ENCODE measurements around the gene ITPR3. TPM values are rescaled to one million over a fixed set of nuclear protein-coding genes. Genes with fewer than 3 reads are reported as not detected.

The ITPR3 gene
- total RNA-seq, 2 donors from 2014 or later: 21.8 to 99.1 TPM

DNA sequence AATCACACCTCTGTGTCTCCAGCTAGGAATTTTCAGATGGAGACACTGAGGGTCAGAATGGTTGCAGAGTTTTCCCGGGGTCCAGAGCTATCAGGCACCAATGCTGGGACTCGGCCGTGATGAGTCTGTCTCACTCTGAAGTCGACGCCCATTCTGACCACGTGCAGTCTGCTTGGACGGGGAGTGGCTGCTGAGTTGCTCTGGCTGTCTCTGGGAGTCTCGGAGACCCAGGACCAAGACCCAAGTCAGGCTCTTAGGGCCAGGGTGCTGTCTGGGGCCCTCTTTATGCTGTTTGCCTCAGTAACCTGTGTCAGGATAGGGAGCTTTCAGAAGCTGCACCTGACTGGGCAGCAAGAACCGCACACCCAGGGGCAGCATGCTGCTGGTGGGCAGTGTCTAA, 121.0 kb downstream of the ITPR3 start:
- Histone ChIP-seq H3K9me3 (no peaks in the 10 kb centered on the region), H3K4me1 (replicated peaks) (peaks cover 26% of the 10 kb centered on the region), H3K4me3 (no peak overlapping the region), H3K36me3 (no peaks in the 10 kb centered on the region), H3K27me3 (replicated peaks; ENCODE audit: insufficient read depth) (no peaks in the 10 kb centered on the region), H3K27ac (no peak overlapping the region)
- TF ChIP-seq POLR2A (IDR thresholded peaks at IDR 0.05): no peak
- TF ChIP-seq, protein P1, sequence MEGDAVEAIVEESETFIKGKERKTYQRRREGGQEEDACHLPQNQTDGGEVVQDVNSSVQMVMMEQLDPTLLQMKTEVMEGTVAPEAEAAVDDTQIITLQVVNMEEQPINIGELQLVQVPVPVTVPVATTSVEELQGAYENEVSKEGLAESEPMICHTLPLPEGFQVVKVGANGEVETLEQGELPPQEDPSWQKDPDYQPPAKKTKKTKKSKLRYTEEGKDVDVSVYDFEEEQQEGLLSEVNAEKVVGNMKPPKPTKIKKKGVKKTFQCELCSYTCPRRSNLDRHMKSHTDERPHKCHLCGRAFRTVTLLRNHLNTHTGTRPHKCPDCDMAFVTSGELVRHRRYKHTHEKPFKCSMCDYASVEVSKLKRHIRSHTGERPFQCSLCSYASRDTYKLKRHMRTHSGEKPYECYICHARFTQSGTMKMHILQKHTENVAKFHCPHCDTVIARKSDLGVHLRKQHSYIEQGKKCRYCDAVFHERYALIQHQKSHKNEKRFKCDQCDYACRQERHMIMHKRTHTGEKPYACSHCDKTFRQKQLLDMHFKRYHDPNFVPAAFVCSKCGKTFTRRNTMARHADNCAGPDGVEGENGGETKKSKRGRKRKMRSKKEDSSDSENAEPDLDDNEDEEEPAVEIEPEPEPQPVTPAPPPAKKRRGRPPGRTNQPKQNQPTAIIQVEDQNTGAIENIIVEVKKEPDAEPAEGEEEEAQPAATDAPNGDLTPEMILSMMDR (IDR thresholded peaks at IDR 0.05): no peak
- TF ChIP-seq POLR2AphosphoS5 (IDR thresholded peaks at IDR 0.05): no peak
- 72% methylated on average over 9 of the region's 9 CpGs for WGBS
- no peak for DNase-seq (ENCODE audit: low spot score)
- intact Hi-C loops (cut with DNase I): loop anchor here (5.0 kb wide), 1 partner anchor 410 kb away; no protein-coding TSS in a partner anchor

DNA sequence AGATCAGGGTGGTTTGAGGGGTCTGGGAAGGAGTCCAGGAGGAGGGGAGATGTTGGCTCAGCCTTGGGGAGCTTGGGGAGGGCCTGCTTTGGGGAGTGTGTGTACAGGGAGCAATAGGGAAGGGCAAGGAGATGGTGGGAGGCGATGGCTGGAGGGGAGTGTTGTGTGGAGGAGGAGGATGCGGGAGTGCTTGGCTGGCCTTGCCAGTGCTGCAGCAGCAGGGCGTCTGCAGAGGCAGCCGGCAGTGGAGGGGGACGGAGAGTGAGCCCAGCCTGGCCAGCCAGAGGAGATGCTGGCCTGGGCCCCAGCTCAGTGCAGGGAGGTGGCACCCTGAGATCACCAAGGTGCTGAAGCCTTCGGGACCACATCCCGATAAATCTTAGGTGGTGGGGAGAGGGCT, 121.7 kb downstream of the ITPR3 start:
- Histone ChIP-seq H3K4me1 (replicated peaks) (peaks cover 26% of the 10 kb centered on the region), H3K9me3 (no peaks in the 10 kb centered on the region), H3K36me3 (no peaks in the 10 kb centered on the region), H3K27ac (peak overlapping the region in 1 of 2 donors; percentile 85), H3K4me3 (no peak overlapping the region), H3K27me3 (replicated peaks; ENCODE audit: insufficient read depth) (no peaks in the 10 kb centered on the region)
- 60% methylated on average over 7 of the region's 7 CpGs for WGBS
- TF ChIP-seq POLR2AphosphoS5 (IDR thresholded peaks at IDR 0.05): no peak
- no peak for TF ChIP-seq POLR2A (IDR thresholded peaks at IDR 0.05)
- TF ChIP-seq, protein P1 (IDR thresholded peaks at IDR 0.05): no peak
- DNase-seq (ENCODE audit: low spot score): no peak
- intact Hi-C loops (cut with DNase I): loop anchor here (5.0 kb wide), 1 partner anchor 409 kb away; no protein-coding TSS in a partner anchor

DNA sequence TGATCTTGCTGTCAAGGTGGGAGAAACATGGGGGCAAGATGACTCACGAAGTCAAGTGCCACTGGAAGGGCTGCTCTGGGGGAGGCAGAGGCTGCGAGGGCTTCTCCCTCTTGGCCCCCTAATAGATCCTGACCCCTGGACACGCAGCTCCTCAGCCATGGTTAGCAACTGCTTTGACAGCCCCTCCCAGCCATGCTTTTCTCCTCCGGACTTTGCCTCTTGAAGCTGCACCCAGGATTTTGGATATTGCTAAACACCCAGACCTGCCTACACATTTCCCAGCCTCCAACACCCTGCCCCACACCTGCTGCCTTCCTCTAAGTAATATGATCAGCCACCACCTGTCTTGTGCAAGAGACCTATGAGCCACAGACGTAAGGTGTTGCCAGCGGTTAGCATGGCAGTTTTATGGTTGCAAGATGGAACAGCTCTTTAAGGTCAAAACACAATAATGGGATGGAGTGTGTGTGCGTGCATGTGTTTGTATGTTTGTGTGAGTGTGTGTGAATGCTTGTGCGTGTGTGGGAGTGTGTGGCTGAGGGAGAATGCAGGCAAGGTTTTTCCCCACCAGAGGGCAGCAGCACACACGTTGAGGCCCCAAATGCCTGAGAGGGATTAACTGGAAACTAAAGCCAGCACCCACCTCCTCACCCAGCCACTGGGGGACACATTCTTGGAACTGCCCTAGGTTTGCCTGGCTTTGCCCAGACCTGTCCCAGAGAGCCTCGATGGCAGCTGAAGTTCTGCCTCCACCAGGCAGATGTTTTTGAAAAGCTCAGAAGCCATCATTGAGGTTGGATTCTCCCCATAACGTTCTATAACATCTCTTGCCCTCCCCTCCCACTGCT, 123.1 kb downstream of the ITPR3 start:
- peaks cover 26% of the 10 kb centered on the region for H3K4me1 ChIP-seq (replicated peaks)
- WGBS: 17% methylated on average over 11 of the region's 11 CpGs
- no peaks in the 10 kb centered on the region for H3K36me3 ChIP-seq
- intact Hi-C loops (cut with DNase I): loop anchor here (1.0 to 5.0 kb wide), 2 partner anchors 18 to 408 kb away; no protein-coding TSS in a partner anchor
- H3K27ac ChIP-seq: peak overlapping the region; percentile 74 to 85
- H3K9me3 ChIP-seq: no peaks in the 10 kb centered on the region
- H3K27me3 ChIP-seq (replicated peaks; ENCODE audit: insufficient read depth): no peaks in the 10 kb centered on the region
- DNase-seq (ENCODE audit: low spot score): peak; percentile 85
- no peak for TF ChIP-seq POLR2A (IDR thresholded peaks at IDR 0.05)
- peak; percentile 93 for TF ChIP-seq POLR2AphosphoS5 (IDR thresholded peaks at IDR 0.05)
- TF ChIP-seq, protein P1 (IDR thresholded peaks at IDR 0.05): peak; percentile 78 to 95 (median 92)
- no peak overlapping the region for H3K4me3 ChIP-seq

DNA sequence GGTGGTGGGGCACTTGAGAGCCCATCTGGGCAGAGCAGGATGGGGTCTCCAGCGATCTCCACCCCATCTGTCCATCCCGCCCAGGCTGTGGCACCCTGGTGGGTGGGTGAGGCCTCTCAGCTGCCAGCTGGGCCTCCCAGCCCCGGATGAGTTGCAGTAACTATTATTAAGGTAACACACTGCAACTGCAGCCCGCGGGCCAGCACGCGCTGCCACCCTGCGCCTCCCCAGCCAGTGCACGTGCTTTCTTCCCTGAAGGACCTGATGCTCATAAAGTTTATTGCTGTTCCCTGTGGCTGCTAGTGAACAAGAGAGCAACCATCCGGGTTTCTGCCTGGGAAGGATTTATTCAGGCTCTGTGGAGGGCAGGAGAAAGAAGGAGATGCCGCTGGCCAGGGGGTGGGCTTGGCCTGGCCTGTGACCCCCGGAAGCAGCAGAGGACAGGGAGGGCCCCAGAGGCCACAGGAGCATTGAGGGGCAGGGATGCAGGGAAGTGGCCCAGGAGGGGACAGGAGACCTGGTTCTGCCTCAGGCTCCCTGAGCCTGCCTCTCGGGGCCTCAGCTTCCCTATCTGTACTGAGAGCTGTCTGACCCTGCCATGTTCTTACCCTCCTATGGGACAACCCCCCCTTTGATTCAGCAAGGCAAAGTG, 123.9 kb downstream of the ITPR3 start:
- TF ChIP-seq POLR2AphosphoS5 (IDR thresholded peaks at IDR 0.05) (peak; percentile 95), POLR2A (IDR thresholded peaks at IDR 0.05) (no peak)
- TF ChIP-seq, protein P1 (IDR thresholded peaks at IDR 0.05): no peak
- 26% methylated on average over 13 of the region's 13 CpGs for WGBS
- peak; percentile 90 for DNase-seq (ENCODE audit: low spot score)
- no peak overlapping the region for H3K4me3 ChIP-seq
- H3K27ac ChIP-seq: peak overlapping the region; percentile 74 to 85
- peaks cover 24% of the 10 kb centered on the region for H3K4me1 ChIP-seq (replicated peaks)
- no peaks in the 10 kb centered on the region for H3K36me3 ChIP-seq
- intact Hi-C loops (cut with DNase I): loop anchor here (1.0 to 5.0 kb wide), 2 partner anchors 17 to 407 kb away; no protein-coding TSS in a partner anchor
- H3K27me3 ChIP-seq (replicated peaks; ENCODE audit: insufficient read depth): no peaks in the 10 kb centered on the region
- H3K9me3 ChIP-seq: no peaks in the 10 kb centered on the region

All from prostate gland (tissue), 2 donors.